GF-D8 (cell line): Measurements from ENCODE around the gene TRAM2.
"Not testable (repeated sequence)": the region's sequence is repeated elsewhere in the genome, so short reads cannot be mapped to it uniquely, and the experiment has no call there.

Experiments used
- DNase-seq: peaks from one replicate; lab custom pipeline; 2025; lab: John Stamatoyannopoulos, UW

Gene TRAM2

GRCh38 chr6:52483671-52484003, 93.2 kb downstream of the TRAM2 start:
- DNase-seq: no peak

GRCh38 chr6:52482903-52483670, 93.8 kb downstream of the TRAM2 start:
- DNase-seq: peak; percentile 51

- DNase-seq: no peak
These were observed 101.6 kb downstream of the TRAM2 start for GRCh38 chr6:52475307-52475706.

- no peak for DNase-seq
These were observed 102.7 kb downstream of the TRAM2 start for GRCh38 chr6:52474173-52474572.

GRCh38 chr6:52461194-52461593, 115.7 kb downstream of the TRAM2 start:
- DNase-seq: not testable (repeated sequence)

- no peak for DNase-seq
These were observed 119.8 kb downstream of the TRAM2 start for GRCh38 chr6:52457096-52457495.

- no peak for DNase-seq
These were observed 122.3 kb downstream of the TRAM2 start for GRCh38 chr6:52454556-52454955.
